Keratinocyte (primary cell): ENCODE measurements around the gene HBG2. TPM values are rescaled to one million over a fixed set of nuclear protein-coding genes. Genes with fewer than 3 reads are reported as not detected.
A peak's percentile ranks its signal among the peaks of the same experiment; 100 is the strongest.

Source experiments
- DNase-seq: peaks from one replicate; pipeline ENCODE4 v3.0.0-alpha.2; 2011; ENCODE audit warnings: low read depth, missing footprints, low spot score
- FAIRE-seq: peaks from 2 replicates; lab custom pipeline; 2011; peaks lifted over from hg19 to GRCh38; lab: Jason Lieb, UNC
- H2AFZ ChIP-seq: 2 replicates; pipeline ENCODE4 v1.6.0; 2012; ENCODE audit warnings: low read length, control low read depth, inconsistent platforms; ENCODE audit not compliant: control insufficient read depth
- H3K27ac ChIP-seq: 2 replicates; pipeline ENCODE4 v1.5.1; 2011; ENCODE audit warnings: low read length; ENCODE audit not compliant: control insufficient read depth, insufficient read depth
- H3K27me3 ChIP-seq: 3 replicates; pipeline ENCODE4 v1.6.0; 2011; ENCODE audit warnings: low read length; ENCODE audit not compliant: control insufficient read depth, insufficient read depth; ENCODE audit errors: extremely low read depth
- H3K36me3 ChIP-seq, 2 experiments: 2 replicates in 1 of 2; 3 replicates in 1 of 2; pipeline ENCODE4 v1.5.1; 2011; ENCODE audit warnings: low read length in 2 of 2, mild to moderate bottlenecking in 1 of 2; ENCODE audit not compliant: control insufficient read depth in 2 of 2, insufficient read depth in 2 of 2; ENCODE audit errors: extremely low read depth in 1 of 2
- H3K4me1 ChIP-seq: 3 replicates; pipeline ENCODE4 v1.5.1; 2011; ENCODE audit warnings: low read length; ENCODE audit not compliant: control insufficient read depth, insufficient read depth; ENCODE audit errors: extremely low read depth
- H3K4me2 ChIP-seq: 3 replicates; pipeline ENCODE4 v1.6.0; 2011; ENCODE audit warnings: low read depth, low read length; ENCODE audit not compliant: control insufficient read depth, insufficient read depth; ENCODE audit errors: extremely low read depth
- H3K4me3 ChIP-seq, 3 experiments: fragments of 200-600 bp in 1 of 3; sonication (generic) in 1 of 3; 2 replicates in 2 of 3; 3 replicates in 1 of 3; pipeline ENCODE4 v1.5.1; 2011 to 2016; ENCODE audit warnings: low read length in 3 of 3, mild to moderate bottlenecking in 3 of 3, control low read depth in 2 of 3, inconsistent platforms in 1 of 3, low read depth in 1 of 3, mixed read lengths in 1 of 3, mixed run types in 1 of 3, moderate library complexity in 1 of 3; ENCODE audit not compliant: control insufficient read depth in 2 of 3, insufficient read depth in 2 of 3; ENCODE audit errors: extremely low read depth in 1 of 3
- H3K79me2 ChIP-seq: 2 replicates; pipeline ENCODE4 v1.6.0; 2012; ENCODE audit warnings: low read length; ENCODE audit not compliant: control insufficient read depth, insufficient read depth
- H3K9ac ChIP-seq: 3 replicates; pipeline ENCODE4 v1.6.0; 2011; ENCODE audit warnings: low read length; ENCODE audit not compliant: control insufficient read depth, insufficient read depth; ENCODE audit errors: extremely low read depth
- H3K9me1 ChIP-seq: 3 replicates; pipeline ENCODE4 v1.6.0; 2011; ENCODE audit warnings: low read length; ENCODE audit not compliant: control insufficient read depth, insufficient read depth; ENCODE audit errors: extremely low read depth
- H3K9me3 ChIP-seq: 2 replicates; pipeline ENCODE4 v1.5.1; 2012; ENCODE audit warnings: low read depth, low read length; ENCODE audit not compliant: control insufficient read depth
- H4K20me1 ChIP-seq: 3 replicates; pipeline ENCODE4 v1.6.0; 2011; ENCODE audit warnings: low read length; ENCODE audit not compliant: control insufficient read depth, insufficient read depth; ENCODE audit errors: extremely low read depth
- CTCF ChIP-seq, 3 experiments: IDR thresholded peaks in 1 of 3; conservative IDR thresholded peaks in 1 of 3; optimal IDR thresholded peaks in 1 of 3; 2 replicates in 2 of 3; 3 replicates in 1 of 3; pipeline versions ENCODE3 to v1.5.1; 2011; ENCODE audit warnings: low read length in 3 of 3, mild to moderate bottlenecking in 3 of 3, moderate library complexity in 2 of 3, control low read depth in 1 of 3, inconsistent platforms in 1 of 3; ENCODE audit not compliant: insufficient read depth in 2 of 3; ENCODE audit errors: extremely low read depth in 1 of 3
- EZH2 ChIP-seq: IDR thresholded peaks from one replicate; pipeline ENCODE4 v1.6.1; 2012; ENCODE audit warnings: inconsistent platforms, mild to moderate bottlenecking, low read length, moderate library complexity
- dilution Hi-C: fragments of 300-500 bp; cut with MboI; formaldehyde crosslinking; loops from one replicate; pipeline ENCODE4 v1.7.0; 2020; ENCODE audit warnings: low sequenced_read_pairs; ENCODE audit not compliant: extremely low pct_ligation_motif_present
- polyA plus RNA-seq, 5 experiments: library from polyadenylated mRNA; depleted of rRNA in 3 of 5; stranded (reverse) in 3 of 5; stranded (forward) in 1 of 5; unstranded in 1 of 5; fragments of >200 nt; gene quantifications; 1 replicate in 1 of 5; 2 replicates in 3 of 5; 3 replicates in 1 of 5; pipeline versions ENCODE4 v1.2.1 to v1.2.3, GENCODE V29; 2011 to 2012; ENCODE audit warnings: missing spikeins in 2 of 5, low read depth in 1 of 5, low replicate concordance in 1 of 5

HBG2 gene
- polyA plus RNA-seq, 1 donor (not counting 4 experiments of a cell fraction or from before 2014, with no cell fraction given), result 0.73 TPM

- H3K9me1 ChIP-seq, result no peaks in the 10 kb centered on the region
- no peak overlapping the region for H2AFZ ChIP-seq
- H3K9ac ChIP-seq, result no peak overlapping the region
- H3K27me3 ChIP-seq, result no peaks in the 10 kb centered on the region
- DNase-seq (no peak), FAIRE-seq (no peak)
- peaks cover 20% of the 10 kb centered on the region for H3K4me1 ChIP-seq
- H4K20me1 ChIP-seq, result no peaks in the 10 kb centered on the region
- H3K27ac ChIP-seq, result no peak overlapping the region
- TF ChIP-seq CTCF (optimal IDR thresholded peaks at IDR 0.05 in 1 of 3, IDR thresholded peaks at IDR 0.05 in 1 of 3, conservative IDR thresholded peaks at IDR 0.05 in 1 of 3; ENCODE audit: extremely low read depth in 1 of 3, insufficient read depth in 2 of 3, low read length in 3 of 3) (no peak), EZH2 (no peak)
- no peak overlapping the region for H3K4me2 ChIP-seq
- H3K36me3 ChIP-seq, result no peaks in the 10 kb centered on the region
- no peaks in the 10 kb centered on the region for H3K79me2 ChIP-seq
- no peaks in the 10 kb centered on the region for H3K9me3 ChIP-seq
- H3K4me3 ChIP-seq, result no peak overlapping the region
- dilution Hi-C loops, result no loop called here
Measured at GRCh38 chr11:5290106-5290505, 35.5 kb upstream of the HBG2 start.

- no peaks in the 10 kb centered on the region for H3K9me1 ChIP-seq
- peaks cover 20% of the 10 kb centered on the region for H3K4me1 ChIP-seq
- H3K4me2 ChIP-seq, result no peak overlapping the region
- no peaks in the 10 kb centered on the region for H3K79me2 ChIP-seq
- no peaks in the 10 kb centered on the region for H3K9me3 ChIP-seq
- no peaks in the 10 kb centered on the region for H4K20me1 ChIP-seq
- dilution Hi-C loops, result no loop called here
- TF ChIP-seq CTCF (optimal IDR thresholded peaks at IDR 0.05 in 1 of 3, IDR thresholded peaks at IDR 0.05 in 1 of 3, conservative IDR thresholded peaks at IDR 0.05 in 1 of 3; ENCODE audit: extremely low read depth in 1 of 3, insufficient read depth in 2 of 3, low read length in 3 of 3), result no peak
- no peak for TF ChIP-seq EZH2
- DNase-seq (no peak), FAIRE-seq (no peak)
- H2AFZ ChIP-seq, result peak overlapping the region; percentile 56
- no peaks in the 10 kb centered on the region for H3K27me3 ChIP-seq
- H3K36me3 ChIP-seq, result no peaks in the 10 kb centered on the region
- no peak overlapping the region for H3K27ac ChIP-seq
- no peak overlapping the region for H3K9ac ChIP-seq
- no peak overlapping the region for H3K4me3 ChIP-seq
Measured at GRCh38 chr11:5289696-5290095, 35.1 kb upstream of the HBG2 start.
